H9 (cell line): ENCODE measurements around the gene CCDC69. TPM values are rescaled to one million over a fixed set of nuclear protein-coding genes. Genes with fewer than 3 reads are reported as not detected.

Experiments
- DNase-seq: peaks from one replicate; pipeline ENCODE4 v3.0.0-alpha.2; 2017
- H2AFZ ChIP-seq: one replicate; pipeline ENCODE4 v1.6.1; 2013; ENCODE audit warnings: mild to moderate bottlenecking, low read length, control low read depth, moderate library complexity
- H2AK5ac ChIP-seq: 2 replicates; pipeline ENCODE4 v1.6.1; 2013; ENCODE audit warnings: low read length, control low read depth, mixed read lengths; ENCODE audit not compliant: insufficient read length
- H2BK120ac ChIP-seq: one replicate; pipeline ENCODE4 v1.6.1; 2013; ENCODE audit warnings: low read depth, mild to moderate bottlenecking, low read length, control low read depth, inconsistent platforms; ENCODE audit not compliant: poor library complexity, severe bottlenecking
- H2BK12ac ChIP-seq: 2 replicates; pipeline ENCODE4 v1.6.1; 2013; ENCODE audit warnings: low read length, control low read depth, mixed read lengths, low read depth; ENCODE audit not compliant: insufficient read length
- H2BK15ac ChIP-seq: 2 replicates; pipeline ENCODE4 v1.6.1; 2013; ENCODE audit warnings: low read depth, low read length, control low read depth
- H2BK20ac ChIP-seq: one replicate; pipeline ENCODE4 v1.6.1; 2013; ENCODE audit warnings: low read depth, mild to moderate bottlenecking, low read length, control low read depth, inconsistent platforms; ENCODE audit not compliant: poor library complexity, severe bottlenecking
- H2BK5ac ChIP-seq: 2 replicates; pipeline ENCODE4 v1.6.1; 2013; ENCODE audit warnings: low read length, control low read depth, mixed read lengths; ENCODE audit not compliant: insufficient read length
- H3K14ac ChIP-seq: 2 replicates; pipeline ENCODE4 v1.6.1; 2013; ENCODE audit warnings: low read length, control low read depth; ENCODE audit not compliant: insufficient read depth
- H3K18ac ChIP-seq: 2 replicates; pipeline ENCODE4 v1.6.1; 2013; ENCODE audit warnings: low read depth, mild to moderate bottlenecking, mixed read lengths, low read length, control low read depth; ENCODE audit not compliant: insufficient read length
- H3K23ac ChIP-seq: 2 replicates; pipeline ENCODE4 v1.6.1; 2013; ENCODE audit warnings: low read length, control low read depth, mixed read lengths, low read depth; ENCODE audit not compliant: insufficient read length
- H3K23me2 ChIP-seq: 2 replicates; pipeline ENCODE4 v1.6.1; 2013; ENCODE audit warnings: low read depth, mild to moderate bottlenecking, mixed read lengths, low read length, control low read depth; ENCODE audit not compliant: insufficient read length, poor library complexity, severe bottlenecking
- H3K27ac ChIP-seq: 2 replicates; pipeline ENCODE4 v1.5.1; 2013; ENCODE audit warnings: low read length, control low read depth, mixed read lengths, low read depth; ENCODE audit not compliant: insufficient read length
- H3K27me3 ChIP-seq: 2 replicates; pipeline ENCODE4 v1.6.1; 2013; ENCODE audit warnings: low read length, control low read depth, inconsistent platforms; ENCODE audit not compliant: insufficient read depth
- H3K4ac ChIP-seq: 2 replicates; pipeline ENCODE4 v1.6.1; 2013; ENCODE audit warnings: low read depth, mild to moderate bottlenecking, control low read depth, inconsistent platforms, low read length, moderate library complexity
- H3K4me1 ChIP-seq: 2 replicates; pipeline ENCODE4 v1.6.1; 2013; ENCODE audit warnings: low read length, control low read depth, inconsistent platforms; ENCODE audit not compliant: insufficient read depth
- H3K4me2 ChIP-seq: 2 replicates; pipeline ENCODE4 v1.6.1; 2013; ENCODE audit warnings: low read length, control low read depth, mixed read lengths; ENCODE audit not compliant: insufficient read length, insufficient read depth
- H3K56ac ChIP-seq: 2 replicates; pipeline ENCODE4 v1.6.1; 2013; ENCODE audit warnings: low read depth, mild to moderate bottlenecking, mixed read lengths, low read length, control low read depth; ENCODE audit not compliant: insufficient read length
- H3K79me1 ChIP-seq: 2 replicates; pipeline ENCODE4 v1.6.1; 2013; ENCODE audit warnings: low read depth, mild to moderate bottlenecking, moderate library complexity, low read length, control low read depth, inconsistent platforms; ENCODE audit not compliant: insufficient read depth, poor library complexity, severe bottlenecking
- H3K79me2 ChIP-seq: 2 replicates; pipeline ENCODE4 v1.6.1; 2013; ENCODE audit warnings: low read length, control low read depth, inconsistent platforms; ENCODE audit not compliant: insufficient read depth
- H3K9ac ChIP-seq: 2 replicates; pipeline ENCODE4 v1.6.1; 2013; ENCODE audit warnings: low read length, control low read depth, mixed read lengths; ENCODE audit not compliant: insufficient read length; ENCODE audit errors: extremely low read depth
- H3K9me3 ChIP-seq: one replicate; pipeline ENCODE4 v1.6.1; 2013; ENCODE audit warnings: low read depth, low read length, inconsistent platforms; ENCODE audit not compliant: control insufficient read depth
- H3T11ph ChIP-seq: one replicate; pipeline ENCODE4 v1.6.1; 2013; ENCODE audit warnings: mild to moderate bottlenecking, low read length, control low read depth, inconsistent platforms
- H4K20me1 ChIP-seq: one replicate; pipeline ENCODE4 v1.6.1; 2013; ENCODE audit not compliant: control insufficient read depth, insufficient read length, insufficient read depth
- H4K5ac ChIP-seq: 2 replicates; pipeline ENCODE4 v1.6.1; 2013; ENCODE audit warnings: low read depth, mild to moderate bottlenecking, mixed read lengths, low read length, control low read depth; ENCODE audit not compliant: insufficient read length
- H4K8ac ChIP-seq: replicated peaks from 2 replicates; pipeline ENCODE4 v1.6.1; 2013; ENCODE audit warnings: low read length, control low read depth, mixed read lengths, low read depth; ENCODE audit not compliant: insufficient read length
- H4K91ac ChIP-seq: 2 replicates; pipeline ENCODE4 v1.6.1; 2013; ENCODE audit warnings: low read depth, mild to moderate bottlenecking, moderate library complexity, mixed read lengths, low read length, control low read depth; ENCODE audit not compliant: insufficient read length
- H3K27ac Mint-ChIP-seq, 3 experiments: 2 replicates in 2 of 3; 3 replicates in 1 of 3; pipeline ENCODE4 v1.8.0; 2020 to 2021; ENCODE audit warnings: mixed read lengths in 3 of 3, mild to moderate bottlenecking in 1 of 3, moderate library complexity in 1 of 3
- H3K27me3 Mint-ChIP-seq: 2 replicates; pipeline ENCODE4 v1.8.0; 2021; ENCODE audit warnings: low read depth, mild to moderate bottlenecking, moderate library complexity, mixed read lengths
- H3K36me3 Mint-ChIP-seq, 3 experiments: 2 replicates in 2 of 3; 3 replicates in 1 of 3; pipeline ENCODE4 v1.8.0; 2020 to 2021; ENCODE audit warnings: low read depth in 3 of 3, mixed read lengths in 3 of 3; ENCODE audit not compliant: insufficient read depth in 1 of 3
- H3K4me1 Mint-ChIP-seq, 2 experiments: 2 replicates each; pipeline ENCODE4 v1.8.0; 2020; ENCODE audit warnings: mixed read lengths in 2 of 2
- H3K4me3 Mint-ChIP-seq, 2 experiments: 2 replicates in 1 of 2; 3 replicates in 1 of 2; pipeline ENCODE4 v1.8.0; 2020 to 2021; ENCODE audit warnings: mild to moderate bottlenecking in 2 of 2, mixed read lengths in 2 of 2, moderate library complexity in 1 of 2
- H3K9me3 Mint-ChIP-seq, 2 experiments: 2 replicates in 1 of 2; 3 replicates in 1 of 2; pipeline ENCODE4 v1.8.0; 2020; ENCODE audit warnings: mild to moderate bottlenecking in 2 of 2, mixed read lengths in 2 of 2, moderate library complexity in 1 of 2
- WGBS: extraction: QIAGEN DNeasy Blood & Tissue Kit; methylation state at CpG from one replicate; pipeline ENCODE4 v1.1.7; 2013; ENCODE audit warnings: missing lambda C conversion rate, low lambda C conversion rate, mixed read lengths; ENCODE audit not compliant: insufficient read length; ENCODE audit errors: extremely low coverage; 5-methylcytosine and 5-hydroxymethylcytosine counted together
- total RNA-seq: library from RNA; stranded (reverse); gene quantifications from 2 replicates; pipeline ENCODE4 v1.2.1, GENCODE V29; 2021
- TF ChIP-seq, protein P1 (sequence below): fragments of 200-600 bp; sonication (generic); conservative IDR thresholded peaks from 3 replicates; pipeline ENCODE4 v1.8.0; 2021; ENCODE audit warnings: antibody characterized with exemption, mild to moderate bottlenecking

The CCDC69 gene
- total RNA-seq, 1 experiment from 2014 or later: 5.3 TPM

DNA sequence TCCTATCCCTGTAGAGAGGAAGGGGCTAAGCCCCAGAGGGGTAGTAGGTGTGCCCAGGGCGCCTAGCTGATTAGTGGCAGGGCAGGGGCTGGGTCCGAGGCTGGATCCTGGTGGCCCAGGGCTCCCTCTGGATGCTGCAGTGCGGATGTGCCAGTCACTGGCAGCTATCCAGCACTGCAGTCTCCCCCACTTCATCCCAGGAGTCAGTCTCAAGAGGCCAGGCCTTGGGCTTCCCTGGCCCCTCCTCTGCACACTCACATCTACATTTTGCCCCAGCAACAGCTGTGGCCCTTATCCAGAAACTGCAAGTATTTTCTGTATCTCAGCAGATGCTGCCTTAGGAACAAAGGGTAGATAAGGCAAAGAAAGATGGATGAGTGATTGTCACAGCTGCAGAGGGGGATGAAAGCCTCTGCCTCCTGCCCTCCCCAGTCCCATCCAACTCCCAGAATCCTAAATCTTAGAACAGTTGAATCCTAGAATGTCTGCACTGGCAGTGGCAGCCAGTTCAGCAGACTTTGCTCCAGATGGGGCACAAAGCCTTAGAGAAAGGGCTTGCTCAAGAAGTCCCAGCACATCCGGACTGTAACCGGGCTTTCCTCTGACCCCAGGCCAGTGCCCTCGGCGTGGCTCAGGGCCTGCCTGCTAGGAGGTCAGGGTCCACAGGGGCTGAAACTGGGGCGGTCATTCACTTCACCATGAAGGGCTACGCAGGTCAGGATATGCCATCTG, 68.0 kb downstream of the CCDC69 start:
- Histone ChIP-seq H3K79me2 (no peaks in the 10 kb centered on the region; the same call in 1 of the 2 replicates), H2BK120ac (no peak overlapping the region), H4K8ac (no peak overlapping the region), H3K56ac (no peak overlapping the region), H3K79me1 (no peaks in the 10 kb centered on the region), H3K4me2 (no peak overlapping the region), H2BK12ac (no peak overlapping the region), H3K23ac (no peak overlapping the region), H4K5ac (no peak overlapping the region), H2BK15ac (no peak overlapping the region), H3K27me3 (no peaks in the 10 kb centered on the region), H3K9ac (no peak overlapping the region), H3K14ac (no peak overlapping the region), H3K9me3 (no peaks in the 10 kb centered on the region), H3K27ac (no peak overlapping the region), H3K4me1 (no peaks in the 10 kb centered on the region), H3K23me2 (peaks cover 15% of the 10 kb centered on the region), H2AFZ (no peak overlapping the region), H4K20me1 (no peaks in the 10 kb centered on the region), H3K4ac (no peak overlapping the region), H2AK5ac (no peak overlapping the region), H3T11ph (no peak overlapping the region), H3K18ac (no peak overlapping the region), H2BK5ac (no peak overlapping the region), H4K91ac (no peak overlapping the region), H2BK20ac (no peak overlapping the region)
- Mint-ChIP-seq H3K27me3 (peaks cover 11% of the 10 kb centered on the region; the same call in 1 of the 2 replicates), H3K4me3 (peak overlapping the region; percentile 77 to 85), H3K27ac (no peak overlapping the region; a peak in 1 of 7 replicates), H3K4me1 (peaks cover 28 to 40% of the 10 kb centered on the region in 2 experiments), H3K9me3 (no peaks in the 10 kb centered on the region), H3K36me3 (no peaks in the 10 kb centered on the region)
- TF ChIP-seq, protein P1, sequence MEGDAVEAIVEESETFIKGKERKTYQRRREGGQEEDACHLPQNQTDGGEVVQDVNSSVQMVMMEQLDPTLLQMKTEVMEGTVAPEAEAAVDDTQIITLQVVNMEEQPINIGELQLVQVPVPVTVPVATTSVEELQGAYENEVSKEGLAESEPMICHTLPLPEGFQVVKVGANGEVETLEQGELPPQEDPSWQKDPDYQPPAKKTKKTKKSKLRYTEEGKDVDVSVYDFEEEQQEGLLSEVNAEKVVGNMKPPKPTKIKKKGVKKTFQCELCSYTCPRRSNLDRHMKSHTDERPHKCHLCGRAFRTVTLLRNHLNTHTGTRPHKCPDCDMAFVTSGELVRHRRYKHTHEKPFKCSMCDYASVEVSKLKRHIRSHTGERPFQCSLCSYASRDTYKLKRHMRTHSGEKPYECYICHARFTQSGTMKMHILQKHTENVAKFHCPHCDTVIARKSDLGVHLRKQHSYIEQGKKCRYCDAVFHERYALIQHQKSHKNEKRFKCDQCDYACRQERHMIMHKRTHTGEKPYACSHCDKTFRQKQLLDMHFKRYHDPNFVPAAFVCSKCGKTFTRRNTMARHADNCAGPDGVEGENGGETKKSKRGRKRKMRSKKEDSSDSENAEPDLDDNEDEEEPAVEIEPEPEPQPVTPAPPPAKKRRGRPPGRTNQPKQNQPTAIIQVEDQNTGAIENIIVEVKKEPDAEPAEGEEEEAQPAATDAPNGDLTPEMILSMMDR: no peak
- no peak for DNase-seq
- no CpG with 5 or more reads among the region's 9 CpGs for WGBS
